Stimulated activated CD8-positive, alpha-beta memory T cell treated with anti-CD3 and anti-CD28 coated beads, Interleukin-12 subunit alpha, Interleukin-12 subunit beta, amount 100 ng/mL, for 24 hours (primary cell): ENCODE measurements around the gene PNPLA3.

Source experiments
- DNase-seq: peaks from one replicate; pipeline ENCODE4 v3.0.0-alpha.2; 2020; ENCODE audit errors: extremely low read depth

The PNPLA3 gene, protein sequence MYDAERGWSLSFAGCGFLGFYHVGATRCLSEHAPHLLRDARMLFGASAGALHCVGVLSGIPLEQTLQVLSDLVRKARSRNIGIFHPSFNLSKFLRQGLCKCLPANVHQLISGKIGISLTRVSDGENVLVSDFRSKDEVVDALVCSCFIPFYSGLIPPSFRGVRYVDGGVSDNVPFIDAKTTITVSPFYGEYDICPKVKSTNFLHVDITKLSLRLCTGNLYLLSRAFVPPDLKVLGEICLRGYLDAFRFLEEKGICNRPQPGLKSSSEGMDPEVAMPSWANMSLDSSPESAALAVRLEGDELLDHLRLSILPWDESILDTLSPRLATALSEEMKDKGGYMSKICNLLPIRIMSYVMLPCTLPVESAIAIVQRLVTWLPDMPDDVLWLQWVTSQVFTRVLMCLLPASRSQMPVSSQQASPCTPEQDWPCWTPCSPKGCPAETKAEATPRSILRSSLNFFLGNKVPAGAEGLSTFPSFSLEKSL

GRCh38 chr22:43923631-43924464, at the start of gene PNPLA3:
TSS of gene PNPLA3 (plus strand) at chr22:43923805. CDS start at chr22:43923912, 107 bp downstream.
- peak; percentile 53 for DNase-seq

DNA sequence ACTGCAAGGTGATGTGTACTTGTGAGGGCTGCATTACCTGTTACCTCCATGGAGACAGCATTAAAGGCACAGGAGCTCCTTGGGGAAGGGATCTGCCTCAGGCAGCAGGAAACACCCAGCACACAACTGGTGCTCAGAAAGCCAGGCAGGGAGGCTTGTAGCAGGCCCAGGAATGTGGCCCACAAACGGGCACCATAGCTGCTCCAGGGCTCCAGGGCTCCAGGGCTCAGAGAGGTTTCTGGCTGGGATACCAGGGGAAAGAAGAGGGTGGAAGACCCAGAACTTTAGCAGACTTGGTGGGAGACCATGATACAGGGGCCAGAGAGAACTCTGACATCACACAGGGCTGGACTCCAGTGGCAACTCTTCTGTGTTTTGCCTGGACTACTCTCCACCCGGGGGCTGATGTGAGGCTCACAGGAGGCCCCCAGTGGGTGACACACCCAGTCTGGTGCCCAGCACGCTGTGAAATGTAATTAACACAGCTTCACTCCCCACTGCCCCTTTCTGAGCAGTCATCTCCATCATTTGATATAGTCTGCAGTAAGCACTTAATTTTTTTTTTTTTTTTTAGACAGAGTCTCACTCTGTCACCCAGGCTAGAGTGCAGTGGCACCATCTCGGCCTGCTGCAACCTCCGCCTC, 46.6 kb upstream of the PNPLA3 start:
- DNase-seq: no peak

- DNase-seq: no peak
Measured at GRCh38 chr22:43878079-43878795, 45.4 kb upstream of the PNPLA3 start.

GRCh38 chr22:43878831-43879550, 44.6 kb upstream of the PNPLA3 start:
- no peak for DNase-seq

DNA sequence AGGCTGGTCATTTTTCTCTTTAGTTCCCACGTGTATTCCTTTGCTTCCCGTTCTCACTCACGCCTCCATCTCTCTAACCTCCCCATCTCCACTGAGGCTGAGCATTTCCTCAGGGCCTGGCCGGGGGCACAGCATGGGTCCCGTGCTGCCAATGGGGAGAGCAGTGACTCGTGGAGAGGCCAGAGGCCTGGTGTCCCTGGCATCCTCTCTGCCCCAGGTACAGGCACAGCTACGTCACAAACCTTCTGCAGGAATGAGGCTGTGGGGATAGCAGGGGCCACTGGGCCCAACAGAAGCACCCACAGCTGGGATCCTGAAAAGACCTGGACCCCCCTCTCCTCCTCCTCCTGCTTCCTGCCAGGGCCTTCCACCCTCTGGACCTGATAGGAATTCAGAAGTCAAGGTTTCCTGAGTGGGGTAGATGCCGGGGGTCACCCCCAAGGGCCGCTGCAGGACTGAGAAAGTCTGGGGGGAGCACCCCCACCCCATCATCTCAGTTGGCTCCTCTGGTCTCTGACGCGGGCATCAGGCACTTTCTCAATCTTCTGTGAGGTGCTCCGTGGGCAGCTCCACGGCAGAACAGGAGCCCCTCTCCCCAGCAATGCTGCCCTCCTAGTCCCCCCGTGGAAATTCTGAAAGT, 43.6 kb upstream of the PNPLA3 start:
- no peak for DNase-seq

DNA sequence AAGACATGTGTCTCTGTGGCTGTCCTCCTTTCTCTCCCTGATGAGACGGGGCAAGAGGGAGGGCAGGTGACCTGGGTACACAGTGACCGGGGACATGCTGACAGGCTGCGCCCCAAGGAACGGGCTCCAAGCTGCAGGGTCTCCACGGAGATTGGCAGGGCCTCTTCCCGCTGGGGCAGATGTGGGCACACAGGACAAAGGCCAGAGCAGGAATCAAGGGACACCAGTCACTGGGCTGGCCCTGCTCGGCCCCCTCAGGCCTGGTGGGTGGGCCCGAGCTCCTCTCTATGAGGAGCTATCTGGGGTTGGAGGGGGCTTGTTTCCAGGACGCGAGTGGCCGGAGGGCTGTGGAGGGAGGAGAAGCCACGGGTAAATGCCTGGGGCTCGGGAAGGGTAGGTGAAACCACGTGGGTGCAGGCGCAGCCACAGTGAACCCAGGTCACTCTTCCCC, 43.0 kb upstream of the PNPLA3 start:
- DNase-seq: no peak

DNA sequence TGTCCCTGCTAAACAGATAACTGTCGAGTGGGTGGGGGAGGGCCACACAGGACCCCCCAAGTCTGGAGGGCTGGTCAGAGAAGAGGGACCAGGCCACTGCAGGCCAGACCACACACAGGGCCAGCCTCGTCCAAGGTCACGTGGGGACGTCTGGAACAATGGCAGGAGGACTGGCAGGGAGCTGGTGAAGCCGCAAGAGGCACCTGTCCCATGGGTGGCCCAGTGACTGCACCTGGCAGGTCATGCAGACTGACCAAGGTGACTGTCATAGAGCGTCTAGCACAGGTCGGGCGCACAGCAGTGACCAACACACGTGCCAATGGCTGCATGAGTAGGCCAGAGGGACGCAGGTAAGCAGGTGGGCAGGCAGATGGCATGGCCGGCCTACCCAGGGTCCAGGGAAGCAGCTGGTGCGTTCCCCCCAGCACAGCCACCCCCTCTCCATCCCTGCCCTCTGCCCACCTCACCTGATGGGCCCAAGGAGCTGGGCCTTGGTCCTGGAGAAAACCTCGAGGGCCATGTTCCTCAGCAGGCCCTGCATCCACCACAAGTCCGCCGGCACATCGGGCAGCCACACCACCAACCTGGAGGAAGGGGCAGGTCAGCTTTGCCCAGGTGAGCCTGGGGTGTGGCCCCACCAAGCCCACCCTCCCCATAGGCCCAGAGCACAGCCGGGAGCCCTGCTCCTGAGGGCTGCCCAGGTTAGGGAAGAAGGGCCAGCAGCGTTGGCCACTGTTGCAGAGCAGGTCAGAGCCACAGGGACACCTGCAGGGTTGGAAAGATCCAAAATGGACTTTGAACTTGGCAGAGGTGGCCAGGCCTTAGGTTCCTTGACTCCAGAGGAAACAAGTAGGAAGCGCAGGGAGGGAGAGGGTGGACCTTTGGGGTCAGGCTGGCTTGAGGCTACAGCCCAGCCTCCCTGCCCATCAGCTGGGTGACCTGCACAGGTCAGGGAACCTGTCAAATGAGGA, 42.2 kb upstream of the PNPLA3 start:
- no peak for DNase-seq

DNA sequence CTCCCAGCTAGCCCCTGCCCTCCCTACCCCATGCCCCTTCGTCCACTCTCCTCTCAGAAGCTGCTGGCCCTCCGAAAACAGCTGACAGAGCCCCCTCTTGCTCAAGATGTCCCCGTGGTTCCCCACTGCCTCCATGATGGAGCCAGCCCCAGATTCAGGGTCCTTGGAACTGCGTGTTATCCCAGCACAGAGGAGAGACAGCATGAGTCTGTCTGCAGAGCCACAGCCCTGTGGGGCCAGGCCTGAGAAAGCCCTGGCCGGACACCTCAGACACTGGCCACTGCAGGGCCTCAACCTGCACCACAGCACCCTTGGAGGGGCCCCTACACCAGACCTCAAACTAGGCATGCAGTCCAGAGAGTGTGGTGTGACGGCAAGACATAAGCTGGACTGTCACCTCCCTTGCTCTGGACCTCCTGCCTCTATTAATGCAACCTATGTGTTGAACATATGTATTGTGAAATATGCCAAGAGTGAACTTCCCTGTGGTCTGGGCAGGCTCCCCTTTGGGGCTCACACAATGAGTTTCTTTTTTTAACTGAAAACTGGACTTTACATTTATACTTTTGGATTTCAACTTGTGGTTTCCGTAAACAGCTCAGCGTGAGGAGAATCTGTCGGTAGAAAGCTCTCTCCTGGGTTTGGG, 41.4 kb upstream of the PNPLA3 start:
- DNase-seq: no peak

DNA sequence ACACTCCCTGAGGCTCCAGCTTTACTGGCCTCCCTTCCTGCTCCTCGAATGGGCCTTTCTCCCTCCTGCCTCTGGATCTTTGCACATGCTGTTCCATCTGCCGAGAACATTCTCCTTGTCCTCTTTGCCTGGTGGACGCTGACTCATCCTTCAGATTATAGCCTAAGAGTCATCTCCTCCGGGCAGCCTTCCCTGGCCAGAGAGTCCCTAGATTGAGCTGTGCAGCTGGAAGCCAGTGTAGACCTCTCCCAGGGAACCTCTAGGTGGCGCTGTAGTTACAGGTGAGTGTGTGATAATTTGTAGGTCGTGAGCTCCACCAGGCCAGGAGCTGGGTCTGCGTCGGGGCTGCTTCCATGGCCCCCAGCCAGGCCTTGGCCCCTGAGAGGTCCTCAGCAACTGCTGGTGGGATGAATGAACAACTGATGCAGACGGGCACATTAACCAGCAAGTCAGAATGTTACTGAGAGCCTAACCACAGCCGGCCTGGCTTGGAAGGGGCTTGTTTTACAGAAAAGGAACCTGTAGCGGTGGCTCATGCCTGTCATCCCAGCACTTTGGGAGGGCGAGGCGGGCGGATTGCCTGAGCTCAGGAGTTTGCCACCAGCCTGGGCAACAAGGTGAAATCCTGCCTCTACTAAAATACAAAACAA, 40.5 kb upstream of the PNPLA3 start:
- no peak for DNase-seq

DNA sequence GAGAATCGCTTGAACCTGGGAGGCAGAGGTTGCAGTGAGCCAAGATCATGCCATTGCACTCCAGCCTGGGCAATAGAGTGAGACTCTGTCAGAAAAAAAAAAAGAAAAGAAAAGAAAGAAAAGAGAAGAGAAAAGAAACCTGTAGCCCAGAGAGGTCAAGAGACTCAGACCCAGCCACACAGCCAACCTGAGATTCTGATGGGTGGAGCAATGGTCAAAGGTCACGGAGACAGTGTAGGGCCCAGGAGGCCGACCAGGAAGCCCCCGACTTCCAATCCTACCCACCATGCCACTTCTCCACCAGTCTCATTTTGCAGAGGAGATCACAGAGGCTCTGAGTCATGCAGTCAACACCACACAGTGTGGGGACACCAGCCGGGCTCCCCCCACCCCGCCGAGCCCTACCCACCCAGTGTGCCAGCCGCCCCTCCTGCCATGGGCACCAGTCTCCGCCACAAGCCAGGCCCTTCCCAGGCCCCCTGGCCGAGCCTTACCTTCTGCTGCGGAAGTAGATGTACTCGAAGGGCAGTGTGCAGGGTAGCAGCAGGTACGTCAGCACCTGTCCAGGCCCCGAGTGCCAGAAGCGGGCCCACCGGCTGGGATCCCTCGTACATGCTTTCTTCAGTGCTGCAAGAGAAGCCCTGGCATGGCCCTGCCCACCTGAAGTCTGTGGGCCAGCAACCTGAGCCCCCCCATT, 39.7 kb upstream of the PNPLA3 start:
- DNase-seq: no peak

GRCh38 chr22:43884600-43885318, 38.8 kb upstream of the PNPLA3 start:
- DNase-seq: no peak

DNA sequence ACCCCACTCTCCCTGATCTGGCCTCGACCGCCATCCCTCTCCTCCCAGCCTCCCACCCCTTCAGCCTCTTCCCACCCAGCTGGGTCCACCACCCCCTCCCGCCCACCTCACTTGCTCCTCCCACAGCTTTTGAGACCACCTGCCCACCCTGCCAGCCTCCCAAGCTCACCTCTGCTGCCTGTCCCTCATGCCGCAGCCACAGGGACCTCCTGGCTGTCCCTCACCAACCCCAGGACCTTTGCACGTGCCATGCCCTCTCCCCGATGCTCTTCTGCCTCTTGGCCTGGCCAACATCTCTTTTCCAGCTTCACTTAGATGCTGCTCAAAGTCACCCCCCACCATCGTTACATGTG, 38.3 kb upstream of the PNPLA3 start:
- no peak for DNase-seq

- DNase-seq: no peak
Measured at GRCh38 chr22:43885786-43886185, 37.8 kb upstream of the PNPLA3 start.

DNA sequence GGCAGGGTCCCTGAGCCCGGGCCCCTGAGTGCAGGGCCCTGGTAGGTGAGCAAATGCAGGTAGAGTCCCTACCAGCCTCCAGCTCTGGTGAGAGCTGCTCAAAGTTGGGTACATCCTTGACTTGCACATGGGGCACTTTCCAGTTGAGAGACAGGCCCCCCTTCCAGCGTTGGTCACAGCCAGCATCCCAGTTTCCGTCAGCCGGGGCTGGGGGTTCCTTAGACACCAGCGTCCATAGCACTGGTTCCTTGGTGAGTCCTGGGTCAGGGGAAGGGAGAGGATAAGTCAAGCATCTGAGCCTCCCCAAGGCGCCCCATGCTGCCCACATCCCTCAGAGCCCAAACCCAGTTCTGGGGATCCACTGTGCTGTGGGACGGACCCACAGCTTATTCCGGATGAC, 37.4 kb upstream of the PNPLA3 start:
- no peak for DNase-seq

DNA sequence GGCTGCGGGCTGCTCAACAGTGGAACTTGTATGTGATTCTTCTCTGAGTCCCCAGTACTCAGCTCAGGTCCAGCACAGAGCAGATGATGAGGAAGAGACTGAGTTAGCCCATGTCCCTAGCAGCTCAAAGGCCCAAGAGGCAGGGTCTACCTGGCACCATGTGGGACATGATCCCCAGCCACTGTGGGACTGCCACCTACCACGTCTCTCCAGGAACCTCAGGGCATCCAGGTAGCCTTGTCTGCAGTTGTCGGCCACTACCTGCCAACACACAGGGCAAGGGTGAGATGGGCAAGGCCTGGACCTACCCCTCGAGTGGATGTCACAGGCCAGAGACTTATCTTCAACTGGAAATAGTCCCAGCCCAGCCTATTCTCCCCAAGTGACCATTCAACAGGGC, 36.2 kb upstream of the PNPLA3 start:
- DNase-seq: no peak

GRCh38 chr22:43888740-43889139, 34.9 kb upstream of the PNPLA3 start:
- DNase-seq: no peak
